GM21529 (cell line): ENCODE results near the gene RNU6-8.

Experiments used
- ATAC-seq: cut with Tn5 transposase; IDR thresholded peaks from one replicate; pipeline ENCODE4 v1.9.1; 2021; ENCODE audit not compliant: unreplicated experiment

RNU6-8 gene

GRCh38 chr14:32202998-32203882, at the start of gene RNU6-8:
RNU6-8 (minus strand) TSS chr14:32203269.
- ATAC-seq: peak; percentile 55

DNA sequence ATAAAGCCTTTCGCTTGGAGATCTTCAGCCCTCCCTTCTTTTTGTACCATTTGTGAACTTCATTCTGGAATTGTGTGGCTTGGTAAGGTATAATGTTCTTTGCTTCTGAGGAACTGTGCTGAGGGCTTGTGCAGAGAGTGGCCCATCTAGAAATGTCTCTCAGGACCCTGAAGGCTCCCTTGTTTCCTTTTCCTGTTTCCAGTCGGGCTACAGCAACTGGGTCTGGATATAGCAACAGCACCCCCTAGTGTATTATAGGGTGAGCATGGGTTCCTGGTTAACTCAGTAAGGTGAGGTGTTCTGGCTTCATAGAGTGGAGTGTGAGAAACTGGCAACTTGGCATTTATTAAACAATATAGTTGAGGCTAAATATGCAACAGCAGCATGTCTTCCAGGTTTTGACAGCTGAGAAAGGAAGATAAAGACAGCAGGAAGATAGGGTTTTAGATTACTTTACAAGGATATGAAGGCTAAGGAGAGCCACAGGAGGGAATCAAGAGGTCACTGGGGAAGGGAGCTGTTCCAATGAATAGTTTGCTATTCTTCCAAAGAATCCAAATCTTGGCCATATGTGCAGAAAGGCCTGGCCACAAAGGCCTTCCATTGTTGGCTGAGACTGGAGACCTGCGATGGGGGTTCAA, 49.1 kb upstream of the RNU6-8 start:
- ATAC-seq: peak; percentile 91

- ATAC-seq: no peak
Measured at GRCh38 chr14:32251530-32251929, 48.5 kb upstream of the RNU6-8 start.

- no peak for ATAC-seq
Measured at GRCh38 chr14:32250681-32251080, 47.6 kb upstream of the RNU6-8 start.

- ATAC-seq: no peak
Measured at GRCh38 chr14:32249780-32250179, 46.7 kb upstream of the RNU6-8 start.

DNA sequence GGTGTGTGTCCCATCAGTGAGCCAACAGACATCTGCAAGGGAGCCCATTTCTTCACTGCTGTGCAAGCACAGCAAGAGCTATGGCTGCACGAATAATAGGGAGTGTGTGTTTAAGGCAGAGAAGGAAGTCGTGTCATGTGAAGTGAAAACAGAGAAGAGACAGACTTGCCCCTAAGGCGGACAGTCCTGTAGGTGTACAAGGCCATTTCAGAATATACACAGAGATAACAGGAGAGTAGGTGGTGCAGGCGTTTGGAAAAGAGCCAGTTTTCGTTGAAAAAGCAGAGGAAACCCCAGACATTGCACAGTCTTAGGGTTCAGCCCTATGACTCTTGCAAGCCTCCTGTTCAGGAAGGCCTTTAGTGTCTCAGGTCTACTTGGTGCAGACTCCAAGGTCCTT, 46.3 kb upstream of the RNU6-8 start:
- no peak for ATAC-seq

- ATAC-seq: no peak
Measured at GRCh38 chr14:32246751-32247150, 43.7 kb upstream of the RNU6-8 start.

- ATAC-seq: no peak
Measured at GRCh38 chr14:32244404-32244803, 41.3 kb upstream of the RNU6-8 start.

- no peak for ATAC-seq
Measured at GRCh38 chr14:32233260-32233659, 30.2 kb upstream of the RNU6-8 start.

DNA sequence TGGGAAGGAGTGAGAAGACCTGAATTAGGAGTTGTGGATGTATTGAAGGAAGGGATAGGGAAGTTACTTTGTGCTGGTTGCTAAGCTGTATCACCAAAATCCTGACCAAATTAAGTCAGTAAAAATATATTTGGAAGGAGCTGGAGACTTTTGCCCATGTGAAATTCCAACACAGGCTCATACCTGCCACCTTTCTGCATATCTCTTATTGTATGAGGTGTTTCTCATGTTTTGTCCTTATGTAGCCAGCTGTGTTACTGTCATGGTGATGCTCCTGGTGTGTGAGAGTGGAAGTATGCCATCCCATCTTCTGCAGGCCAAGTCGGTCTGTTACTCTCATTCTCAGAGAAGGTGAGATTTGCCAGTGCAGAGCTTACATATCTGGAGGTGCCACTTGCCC, 29.4 kb upstream of the RNU6-8 start:
- ATAC-seq: no peak

- ATAC-seq: no peak
Measured at GRCh38 chr14:32230695-32231280, 27.7 kb upstream of the RNU6-8 start.

DNA sequence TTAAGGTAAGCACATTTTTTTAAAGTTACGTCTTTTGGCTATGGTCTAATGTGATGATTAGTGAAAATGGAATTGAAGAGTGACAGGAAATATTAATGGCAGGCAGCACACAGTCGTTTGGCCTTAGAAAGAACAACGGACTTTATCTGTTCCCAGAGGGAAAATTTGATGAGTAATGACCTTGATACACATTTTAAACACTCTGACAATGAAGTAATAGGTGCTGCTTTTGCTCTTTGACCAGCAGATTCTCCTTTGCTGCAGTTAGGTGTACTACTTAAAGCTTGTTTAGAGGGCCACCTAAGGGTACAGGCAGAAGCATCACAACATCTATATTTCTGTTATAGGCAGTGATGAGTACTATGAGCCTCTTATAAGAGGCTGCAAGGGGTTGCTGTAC, 27.1 kb upstream of the RNU6-8 start:
- ATAC-seq: no peak

- no peak for ATAC-seq
Measured at GRCh38 chr14:32226056-32226455, 23.0 kb upstream of the RNU6-8 start.

GRCh38 chr14:32225378-32225920, 22.4 kb upstream of the RNU6-8 start:
- ATAC-seq: no peak

DNA sequence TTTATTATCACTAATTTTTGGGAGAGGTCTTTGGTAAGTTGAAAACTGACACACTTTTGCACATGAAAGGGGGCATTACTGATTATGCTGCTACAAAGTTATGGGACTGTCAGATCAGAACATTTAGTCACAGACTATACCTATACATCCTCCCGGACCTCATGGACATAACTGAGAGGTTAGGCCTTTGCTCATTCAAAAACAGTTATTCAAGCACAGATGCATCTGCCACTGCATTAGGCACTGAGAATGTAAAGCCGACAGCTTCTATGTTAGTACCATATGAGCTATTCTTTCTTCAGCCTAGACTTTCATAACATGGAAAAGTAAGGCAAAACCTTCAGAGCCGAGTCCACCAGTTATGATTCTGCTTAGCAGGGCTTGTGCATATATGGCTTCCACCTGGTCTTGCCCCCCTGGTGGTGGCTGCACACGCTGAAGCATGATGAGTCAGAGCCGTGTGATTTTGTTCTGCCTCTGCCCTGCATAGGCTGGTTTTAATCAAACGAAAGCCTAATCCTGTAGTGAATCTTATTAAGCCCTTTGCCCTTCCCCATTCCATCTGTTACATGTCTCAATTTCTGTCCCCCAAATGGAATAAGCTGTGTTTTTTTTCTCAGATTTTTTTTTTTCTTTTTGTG, 21.8 kb upstream of the RNU6-8 start:
- ATAC-seq: no peak

GRCh38 chr14:32217301-32217700, 14.2 kb upstream of the RNU6-8 start:
- peak; percentile 77 for ATAC-seq

- ATAC-seq: no peak
Measured at GRCh38 chr14:32212833-32213232, 9.8 kb upstream of the RNU6-8 start.

GRCh38 chr14:32211068-32211404, 8.0 kb upstream of the RNU6-8 start:
- ATAC-seq: no peak

- no peak for ATAC-seq
Measured at GRCh38 chr14:32209471-32209870, 6.4 kb upstream of the RNU6-8 start.

- no peak for ATAC-seq
Measured at GRCh38 chr14:32208490-32208889, 5.4 kb upstream of the RNU6-8 start.

DNA sequence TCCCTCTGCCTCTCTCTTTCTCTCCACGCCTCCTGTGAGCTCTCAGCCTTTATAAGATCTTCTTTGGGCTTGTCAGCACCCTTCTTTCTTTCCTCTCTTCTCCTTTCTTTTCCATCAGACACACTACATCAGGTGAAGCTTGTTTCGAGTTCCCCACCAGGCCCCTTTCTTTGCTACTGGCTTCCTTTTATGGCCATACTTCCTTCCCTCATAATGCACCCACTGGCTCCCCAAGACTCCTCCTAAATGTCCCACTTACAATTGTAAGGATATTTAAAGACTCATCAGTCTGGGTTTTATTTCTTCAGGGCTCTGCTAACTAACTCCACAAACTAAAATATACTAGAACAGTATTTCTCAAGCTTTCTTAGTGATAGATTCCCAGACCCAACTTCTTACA, 3.5 kb upstream of the RNU6-8 start:
- no peak for ATAC-seq
